Measurements from ENCODE around the gene DGCR2.
"Not testable (repeated sequence)": the region's sequence is repeated elsewhere in the genome, so short reads cannot be mapped to it uniquely, and the experiment has no call there.

DGCR2 gene

DNA sequence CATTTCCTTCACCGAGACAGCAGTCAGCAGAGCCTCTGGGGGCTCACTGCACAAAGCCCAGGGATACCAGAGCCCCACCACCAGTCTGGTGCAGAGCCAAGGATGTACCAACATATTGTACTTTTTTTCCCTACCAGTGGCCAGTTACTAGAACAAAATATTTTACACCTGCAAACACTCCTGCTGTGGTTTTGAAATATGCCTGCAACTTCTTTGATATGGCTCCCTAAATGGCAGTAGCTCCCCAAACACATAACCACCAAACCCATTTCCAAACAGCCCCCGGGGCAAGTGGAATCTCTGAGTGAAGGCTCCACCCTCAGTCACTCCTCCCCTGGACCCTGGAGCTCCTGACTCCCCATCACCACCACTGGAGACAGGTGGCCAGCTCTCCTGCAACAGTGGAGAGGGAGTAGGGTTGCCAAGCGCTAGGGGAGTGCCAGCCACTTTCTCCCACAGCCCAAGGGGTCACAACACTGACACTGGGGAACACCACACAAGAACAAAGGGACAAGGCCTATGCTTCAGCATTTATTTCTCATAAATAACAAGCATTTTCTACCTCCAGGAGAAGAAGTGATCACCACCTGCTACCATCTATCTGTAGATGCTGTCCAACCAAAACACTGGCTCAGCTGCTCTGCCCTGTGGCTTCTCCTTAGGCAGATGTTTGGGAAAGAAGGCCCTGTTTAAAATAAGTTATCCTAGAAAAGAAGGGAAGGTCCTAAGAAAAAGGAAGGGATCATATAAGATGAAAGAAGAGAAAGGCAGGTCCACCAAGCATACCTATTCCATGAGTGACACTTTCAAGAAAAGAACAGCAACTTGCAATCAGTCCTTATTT lies 15.1 kb downstream of the DGCR2 start:
- no peak for DNase-seq

DNA sequence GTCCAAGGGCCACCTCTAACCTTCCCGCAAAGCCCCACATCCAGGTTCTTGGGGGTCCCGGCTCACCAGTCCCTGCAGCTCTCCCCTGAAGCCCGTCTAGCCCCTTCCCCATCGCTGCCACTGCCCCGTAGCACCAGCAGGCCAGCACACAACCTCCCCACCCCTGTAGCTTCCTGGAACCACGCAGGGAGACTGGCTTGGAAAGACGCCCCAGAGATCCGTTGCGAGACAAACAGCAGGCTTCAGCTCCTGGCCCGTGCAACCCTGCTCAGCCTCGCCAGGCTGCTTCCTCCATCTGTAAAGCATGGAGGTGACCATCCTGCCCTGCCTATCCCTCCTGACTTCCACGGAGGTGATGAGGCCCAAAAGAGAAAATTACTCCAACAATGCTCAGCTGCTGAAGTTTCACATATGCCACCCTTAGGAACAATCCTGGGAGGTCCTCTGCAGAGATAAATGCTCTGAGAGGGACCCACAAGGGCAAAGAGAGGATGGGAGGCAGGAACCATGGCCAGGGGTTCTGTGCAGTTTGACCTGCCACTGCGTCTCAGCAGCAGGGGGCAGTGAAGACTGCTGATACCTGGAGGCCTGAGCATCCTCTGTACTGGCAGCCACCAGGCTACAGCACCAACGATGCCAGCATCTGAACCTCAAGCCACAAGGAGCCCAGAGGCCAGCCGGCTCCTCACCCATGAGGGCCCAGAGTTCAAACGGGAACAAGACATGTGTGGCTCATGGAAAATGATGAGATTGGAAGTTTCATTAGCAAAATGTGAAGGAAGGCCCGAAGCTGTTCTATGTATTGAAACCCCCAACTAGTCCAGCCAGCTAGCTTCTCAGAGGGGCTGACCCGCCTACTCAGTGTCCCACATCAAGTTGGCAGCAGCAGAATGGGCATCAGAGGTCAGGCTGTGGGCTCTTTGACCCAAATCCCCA lies 16.1 kb downstream of the DGCR2 start:
- DNase-seq = peak; percentile 54

DNA sequence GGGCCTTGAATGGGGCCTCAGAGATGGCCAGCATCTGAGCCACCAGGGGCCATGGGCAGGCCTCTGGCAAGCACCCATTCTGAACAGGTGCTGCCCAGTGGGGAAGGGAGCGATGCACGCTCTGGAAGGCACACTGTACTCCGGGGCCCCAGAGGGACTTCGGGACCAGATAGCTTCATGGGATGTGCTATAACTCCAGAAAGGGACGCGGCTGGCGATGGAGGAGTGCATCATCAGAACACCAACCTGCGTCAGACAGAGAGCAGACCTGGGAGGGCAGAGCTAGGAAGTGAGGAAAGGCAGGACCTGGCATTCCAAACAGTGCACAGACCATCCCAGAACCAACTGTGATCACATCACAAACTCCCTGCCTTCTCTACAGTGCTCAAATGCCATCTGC lies 16.8 kb downstream of the DGCR2 start:
- no peak for DNase-seq

DNA sequence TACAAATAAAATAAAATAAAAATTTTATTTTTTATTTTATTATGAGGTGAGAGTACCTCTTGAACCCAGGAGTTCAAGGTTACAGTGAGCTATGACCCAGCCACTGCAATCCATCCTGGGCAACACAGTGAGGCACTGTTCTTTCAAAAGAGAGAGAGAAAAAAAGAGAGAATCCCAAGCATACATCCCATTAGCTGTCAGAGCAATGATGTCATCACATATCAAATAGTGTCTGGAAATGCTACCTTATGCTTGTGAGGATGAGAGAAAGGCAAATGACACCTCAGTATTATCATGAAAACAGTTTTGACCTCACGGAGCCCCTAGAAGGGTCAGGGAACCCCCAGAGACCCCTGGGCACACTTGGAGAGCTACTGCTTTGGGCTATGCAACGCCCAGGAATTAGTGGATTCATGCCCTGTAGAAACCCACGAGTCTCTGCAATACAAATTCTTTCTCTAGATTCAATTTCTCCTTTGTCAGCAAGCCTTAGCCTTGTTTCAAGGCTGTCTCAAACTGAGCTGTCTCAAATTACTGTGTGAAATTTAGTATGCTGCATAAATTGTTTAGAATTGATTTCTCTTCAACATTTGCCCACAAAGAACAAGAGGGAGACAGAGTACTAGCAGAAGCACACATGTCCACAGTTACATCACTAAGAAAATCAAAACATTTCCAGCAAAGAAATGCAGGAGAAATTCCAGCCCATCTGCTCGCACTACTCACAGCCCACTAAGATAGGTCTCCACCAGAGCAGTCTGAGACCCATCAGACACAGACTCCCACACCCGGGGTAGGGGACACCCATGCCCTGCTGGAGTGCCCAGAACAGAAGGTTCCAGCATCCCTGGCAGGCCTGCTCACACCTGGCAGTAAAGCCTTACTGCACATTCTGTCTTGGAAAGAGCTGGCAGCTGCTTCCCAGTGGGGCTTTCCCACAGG lies 18.1 kb downstream of the DGCR2 start:
- DNase-seq = no peak

DNA sequence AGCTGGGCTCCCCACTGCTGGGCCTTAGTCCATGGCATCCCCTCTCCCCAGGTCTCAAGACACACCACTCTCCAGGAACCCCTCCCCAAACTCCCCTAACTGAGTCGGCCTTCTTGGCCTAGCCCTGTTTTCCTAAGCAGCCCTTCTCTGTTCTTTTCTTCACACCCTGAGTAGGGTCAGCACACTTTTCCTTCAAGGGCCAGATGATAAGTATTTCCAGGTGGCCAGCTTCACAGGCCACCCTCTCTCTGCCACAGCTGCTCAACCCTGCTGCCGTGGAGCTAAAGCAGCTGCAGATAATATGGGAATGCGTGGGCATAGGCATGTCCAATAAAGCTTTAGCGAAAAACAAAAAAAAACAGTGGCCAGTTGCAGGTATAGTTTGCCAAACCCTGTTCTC lies 24.1 kb downstream of the DGCR2 start:
- DNase-seq = no peak

DNA sequence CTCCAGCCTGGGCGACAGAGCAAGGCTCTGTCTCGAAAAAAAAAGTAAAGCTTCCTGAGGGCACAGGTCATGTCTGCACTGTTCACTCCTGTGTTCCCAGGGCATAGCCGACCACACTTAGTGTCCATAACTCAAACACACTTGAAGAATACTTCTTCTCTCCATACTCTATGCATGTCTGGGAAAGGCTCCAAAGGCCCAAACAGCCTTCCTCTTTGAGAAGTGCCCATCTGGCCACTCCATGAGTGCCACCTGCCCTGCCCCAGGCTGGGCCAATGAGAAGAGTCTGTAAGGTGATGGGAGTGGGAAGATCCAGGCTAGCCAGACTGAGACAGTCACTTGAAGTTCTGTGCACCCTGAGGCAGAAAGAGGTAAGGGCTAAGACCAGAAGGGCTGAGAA lies 24.7 kb downstream of the DGCR2 start:
- no peak for DNase-seq

DNA sequence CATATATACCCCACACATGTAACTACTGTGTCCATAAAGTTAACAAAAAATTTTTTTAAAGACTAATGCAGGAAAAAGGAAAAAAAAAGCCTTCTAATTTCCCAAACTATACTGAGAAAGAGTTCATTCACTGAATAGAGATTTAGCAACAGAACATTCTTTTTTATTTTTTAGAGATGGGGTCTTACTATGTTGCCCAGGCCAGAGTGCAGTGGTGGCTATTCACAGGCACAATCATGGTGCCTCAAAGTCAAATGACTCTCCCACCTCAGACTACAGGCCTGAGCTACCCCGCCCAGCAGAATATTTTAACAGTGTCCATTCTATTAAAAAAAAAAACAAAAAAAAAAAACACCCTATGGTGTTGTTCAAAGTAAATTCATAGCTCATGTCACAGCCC lies 25.7 kb downstream of the DGCR2 start:
- DNase-seq = no peak

DNA sequence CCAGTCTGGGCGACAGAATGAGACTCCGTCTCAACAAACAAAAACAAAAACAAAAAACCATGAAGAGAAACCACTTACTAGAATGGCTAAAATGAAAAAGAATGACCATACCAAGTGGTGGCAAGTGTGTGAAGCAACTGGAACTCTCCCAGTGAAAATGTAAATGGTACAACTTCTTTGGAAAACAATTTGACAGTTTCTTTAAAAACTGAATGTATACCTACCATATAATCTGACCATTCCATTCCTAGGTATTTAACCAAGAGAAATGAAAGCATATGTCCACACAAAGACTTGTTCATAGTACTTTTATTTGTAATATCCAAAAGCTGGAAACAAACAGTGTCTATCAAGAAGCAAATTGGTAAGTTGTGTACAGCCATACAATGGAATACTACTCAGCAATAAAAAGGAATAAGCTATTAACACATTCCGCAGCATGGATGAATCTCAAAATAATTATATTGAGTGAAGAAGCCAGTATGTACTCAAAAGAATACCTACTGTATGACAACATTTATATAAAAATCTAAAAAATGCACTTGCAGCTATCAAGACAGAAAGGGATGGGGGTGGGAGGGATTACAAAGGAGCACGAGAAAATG lies 27.7 kb downstream of the DGCR2 start:
- DNase-seq = no peak

DNA sequence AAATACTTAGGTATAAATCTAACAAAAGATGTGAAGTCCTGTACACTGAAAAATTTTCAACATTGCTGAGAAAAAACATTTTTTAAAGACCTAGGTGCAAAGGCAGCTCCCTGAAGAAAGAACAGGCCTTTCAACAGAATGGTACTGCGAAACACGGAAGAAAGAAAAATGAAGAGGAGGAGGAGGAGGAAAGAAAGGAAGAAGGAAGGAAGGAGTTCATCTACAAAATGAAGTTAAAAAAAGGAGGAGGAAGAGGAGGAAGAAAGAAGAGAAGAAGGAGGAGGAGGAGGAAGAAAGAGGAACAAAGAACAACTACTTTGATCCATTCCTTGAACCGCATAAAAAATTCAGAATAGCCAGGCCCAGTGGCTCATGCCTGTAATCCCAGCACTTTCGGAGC lies 29.5 kb downstream of the DGCR2 start:
- DNase-seq = no peak

DNA sequence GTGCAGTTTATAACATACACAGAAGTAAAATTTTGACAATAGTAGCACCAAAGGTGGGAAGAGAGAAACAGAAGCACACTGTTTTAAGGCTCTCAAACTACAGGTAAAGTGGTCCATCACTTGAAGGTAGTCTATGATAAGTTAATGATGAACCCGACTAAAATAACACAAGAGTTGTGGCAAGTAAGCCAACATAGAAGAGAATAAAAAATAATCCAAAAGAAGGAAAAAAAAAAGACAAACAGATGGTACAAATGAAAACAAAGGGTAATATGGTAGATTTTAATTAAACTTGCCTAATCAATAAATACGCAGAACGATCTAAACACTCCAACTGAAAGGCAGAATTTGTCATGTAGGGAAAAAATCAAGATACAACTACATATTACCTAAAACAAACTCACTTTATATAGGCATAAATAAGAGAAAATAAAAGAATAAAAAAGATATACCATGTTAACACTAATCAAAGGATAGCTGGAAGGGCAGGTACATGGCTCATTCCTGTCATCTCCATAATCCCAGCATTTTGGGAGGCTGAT lies 31.6 kb downstream of the DGCR2 start:
- no peak for DNase-seq

DNA sequence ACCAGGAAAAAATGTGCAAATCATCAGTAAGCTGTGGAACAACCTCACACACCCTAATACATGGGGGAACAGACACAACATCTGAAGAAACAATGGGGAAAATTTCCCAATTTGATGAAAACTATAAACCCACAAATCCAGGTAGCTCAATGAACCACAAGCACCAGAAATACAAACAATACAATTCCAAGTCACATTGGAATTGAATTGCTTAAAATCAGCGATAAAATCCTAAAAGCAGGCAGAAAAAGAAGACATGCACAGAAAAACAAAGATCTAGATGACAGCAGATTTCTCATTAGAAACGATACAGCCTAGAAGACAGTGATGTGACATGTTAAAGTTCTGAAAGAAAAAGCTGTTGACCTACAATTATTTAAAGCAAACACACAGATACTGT lies 32.0 kb downstream of the DGCR2 start:
- no peak for DNase-seq

DNA sequence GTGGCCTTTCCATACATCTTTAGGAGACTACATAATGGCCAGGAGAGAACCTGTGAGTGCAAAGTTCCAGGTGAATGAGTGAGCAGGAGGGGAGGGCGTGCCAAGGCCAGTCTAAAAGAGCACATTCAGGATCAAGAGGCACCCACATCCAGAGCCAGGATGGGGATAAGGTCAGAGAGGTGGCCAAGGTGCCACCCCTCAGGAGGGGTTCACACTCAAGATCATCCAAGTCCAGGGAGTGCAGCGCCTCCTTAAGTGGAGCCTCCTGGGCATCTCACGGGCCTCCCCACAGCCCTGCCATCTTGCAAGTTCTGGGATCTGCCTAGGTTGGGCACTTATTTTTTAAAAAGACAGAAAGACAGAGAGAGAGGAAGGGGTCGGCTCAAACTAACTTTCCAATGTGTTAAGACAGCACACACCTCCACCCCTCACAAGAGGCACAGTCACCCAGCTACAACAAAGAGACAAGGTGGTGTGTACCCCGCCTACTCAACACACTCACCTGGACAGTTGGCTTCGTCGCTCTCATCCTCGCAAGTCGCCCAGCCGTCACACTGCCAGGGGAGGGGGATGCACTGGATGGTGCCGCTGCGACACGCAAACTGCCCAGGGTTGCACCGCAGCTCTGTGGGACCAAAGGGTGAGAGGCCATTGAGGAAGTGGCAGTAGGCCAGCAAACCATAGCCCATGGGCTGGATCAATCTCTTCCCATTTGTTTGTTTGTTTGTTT lies 33.2 kb downstream of the DGCR2 start:
- DNase-seq = no peak

DNA sequence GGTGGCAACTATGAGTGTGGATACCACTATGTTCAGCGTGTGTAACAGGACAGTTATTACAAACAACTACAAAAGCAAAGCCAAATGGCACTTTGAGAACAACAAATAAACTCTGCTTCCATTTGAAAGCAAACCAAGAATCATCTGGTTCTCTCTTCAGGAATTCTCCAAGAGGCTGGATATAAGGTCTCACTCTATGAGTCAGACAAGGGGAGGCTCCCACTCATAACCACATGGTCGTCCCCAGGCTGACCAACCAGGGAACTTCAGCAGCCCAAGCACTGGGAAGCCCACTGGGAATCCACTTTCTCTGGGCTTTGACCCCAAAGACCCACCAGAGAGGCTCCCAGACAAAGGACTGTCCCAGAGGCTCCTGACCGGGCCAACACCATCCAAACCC lies 35.3 kb downstream of the DGCR2 start:
- DNase-seq = no peak

DNA sequence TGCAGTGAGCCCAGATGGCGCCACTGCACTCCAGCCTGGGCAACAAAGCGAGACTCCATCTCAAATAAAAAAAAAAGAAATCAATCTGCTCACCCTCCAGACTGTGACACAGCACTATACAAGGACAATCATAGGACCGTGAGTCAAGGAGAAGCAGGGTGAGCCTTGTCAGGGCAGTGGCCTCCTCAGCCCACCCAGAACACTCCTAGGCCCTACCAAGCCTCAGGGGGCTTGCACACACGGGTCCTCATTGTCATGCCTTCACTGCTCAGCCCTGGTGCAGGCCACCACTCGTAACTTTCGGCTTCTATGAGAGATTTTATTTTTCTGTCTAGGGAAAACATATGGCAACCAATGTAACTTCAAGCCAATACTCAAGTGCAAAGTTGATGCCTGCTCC lies 35.8 kb downstream of the DGCR2 start:
- DNase-seq = no peak

DNA sequence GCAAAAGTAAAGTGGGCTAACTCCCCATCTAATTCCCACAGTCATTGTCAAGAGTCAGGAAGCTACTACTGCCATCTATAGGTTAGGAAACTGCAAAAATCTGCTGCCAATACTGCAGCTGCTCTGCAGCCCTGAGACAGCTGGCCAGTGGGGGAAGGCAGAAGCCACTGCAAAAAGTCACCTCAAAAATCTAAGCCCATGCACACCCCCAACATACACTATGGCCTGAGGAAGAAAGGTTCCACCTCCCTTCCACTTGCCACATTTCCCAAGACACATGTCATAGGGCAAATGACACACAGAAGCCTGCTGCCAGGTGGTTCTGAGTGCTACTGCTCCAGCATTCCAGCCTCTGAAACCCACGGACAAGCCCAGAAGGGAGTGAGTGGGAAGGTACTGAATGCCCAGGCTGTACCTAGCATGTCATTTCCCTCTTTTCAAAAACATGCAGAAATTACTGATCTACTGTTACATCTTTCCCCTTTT lies 36.9 kb downstream of the DGCR2 start:
- DNase-seq = no peak

DNA sequence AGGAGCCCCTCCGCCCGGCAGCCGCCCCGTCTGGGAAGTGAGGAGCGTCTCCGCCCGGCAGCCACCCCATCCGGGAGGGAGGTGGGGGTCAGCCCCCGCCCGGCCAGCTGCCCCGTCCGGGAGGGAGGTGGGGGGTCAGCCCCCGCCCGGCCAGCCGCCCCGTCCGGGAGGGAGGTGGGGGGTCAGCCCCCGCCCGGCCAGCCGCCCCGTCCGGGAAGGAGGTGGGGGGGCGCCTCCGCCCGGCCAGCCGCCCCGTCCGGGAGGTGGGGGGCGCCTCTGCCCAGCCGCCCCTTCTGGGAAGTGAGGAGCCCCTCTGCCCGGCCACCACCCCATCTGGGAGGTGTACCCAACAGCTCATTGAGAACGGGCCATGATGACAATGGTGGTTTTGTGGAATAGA lies 37.6 kb downstream of the DGCR2 start:
- DNase-seq = not testable (repeated sequence)

DNA sequence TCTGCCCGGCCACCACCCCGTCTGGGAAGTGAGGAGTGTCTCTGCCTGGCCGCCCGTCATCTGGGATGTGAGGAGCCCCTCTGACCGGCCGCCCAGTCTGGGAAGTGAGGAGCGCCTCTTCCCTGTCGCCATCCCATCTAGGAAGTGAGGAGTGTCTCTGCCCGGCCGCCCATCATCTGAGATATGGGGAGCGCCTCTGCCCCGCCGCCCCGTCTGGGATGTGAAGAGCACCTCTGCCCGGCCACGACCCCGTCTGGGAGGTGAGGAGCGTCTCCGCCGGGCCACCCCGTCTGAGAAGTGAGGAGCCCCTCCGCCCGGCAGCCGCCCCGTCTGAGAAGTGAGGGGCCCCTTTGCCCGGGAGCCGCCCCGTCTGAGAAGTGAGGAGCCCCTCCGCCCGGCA lies 38.1 kb downstream of the DGCR2 start:
- DNase-seq = not testable (repeated sequence)

DNA sequence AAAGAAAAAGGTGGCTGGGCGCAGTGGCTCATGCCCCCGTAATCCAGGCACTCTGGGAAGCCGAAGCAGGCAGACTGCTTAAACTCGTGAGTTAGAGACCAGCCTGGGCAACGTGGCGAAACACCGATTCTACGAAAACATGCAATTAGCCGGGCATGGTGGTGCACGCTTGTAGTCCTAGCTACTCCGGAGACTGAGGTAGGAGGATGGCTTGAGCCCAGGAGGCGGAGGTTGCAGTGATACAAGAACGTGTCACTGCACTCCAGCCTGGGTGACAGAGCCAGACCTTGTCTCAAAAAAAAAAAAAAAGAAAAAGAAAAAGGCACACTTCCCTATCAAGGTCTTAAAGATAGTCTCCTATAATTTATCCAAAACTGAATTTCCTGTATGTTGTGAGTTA lies 39.4 kb downstream of the DGCR2 start:
- no peak for DNase-seq

DNA sequence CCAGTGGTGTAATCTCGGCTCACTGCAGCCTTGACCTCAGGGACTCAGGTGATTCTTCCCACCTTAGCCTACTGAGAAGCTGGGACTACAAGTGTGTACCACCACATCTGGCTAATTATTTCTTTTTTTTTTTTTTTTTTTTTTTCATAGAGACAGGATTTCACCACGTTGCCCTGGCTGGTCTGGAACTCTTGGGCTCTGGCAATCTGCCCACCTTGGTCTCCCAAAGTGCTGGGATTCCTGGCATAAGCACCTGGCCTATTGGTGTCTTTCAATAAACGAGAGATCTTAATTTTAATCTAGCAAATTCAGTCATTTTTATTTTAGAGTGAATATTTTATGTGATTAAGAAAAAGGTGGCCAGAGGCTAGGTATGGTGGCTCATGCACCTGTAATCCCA lies 40.1 kb downstream of the DGCR2 start:
- no peak for DNase-seq

DNA sequence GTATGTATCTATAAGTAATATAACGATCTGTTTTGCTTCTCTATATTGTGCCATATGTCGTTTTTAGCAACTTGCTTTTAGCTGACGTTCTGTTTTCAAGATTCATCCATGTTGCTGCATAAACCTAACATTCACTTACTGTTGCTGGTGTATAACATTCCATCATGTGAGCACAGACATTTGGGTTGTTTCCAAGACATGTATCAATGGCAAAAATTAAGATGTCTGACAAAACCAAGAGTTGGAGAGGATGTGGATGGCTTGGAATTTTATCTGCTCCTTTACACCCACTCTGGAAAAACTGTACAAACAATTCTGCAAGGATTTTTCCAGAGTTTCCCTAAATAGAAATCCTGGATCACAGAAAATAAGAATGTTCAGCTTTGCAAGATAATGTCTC lies 40.9 kb downstream of the DGCR2 start:
- no peak for DNase-seq

DNA sequence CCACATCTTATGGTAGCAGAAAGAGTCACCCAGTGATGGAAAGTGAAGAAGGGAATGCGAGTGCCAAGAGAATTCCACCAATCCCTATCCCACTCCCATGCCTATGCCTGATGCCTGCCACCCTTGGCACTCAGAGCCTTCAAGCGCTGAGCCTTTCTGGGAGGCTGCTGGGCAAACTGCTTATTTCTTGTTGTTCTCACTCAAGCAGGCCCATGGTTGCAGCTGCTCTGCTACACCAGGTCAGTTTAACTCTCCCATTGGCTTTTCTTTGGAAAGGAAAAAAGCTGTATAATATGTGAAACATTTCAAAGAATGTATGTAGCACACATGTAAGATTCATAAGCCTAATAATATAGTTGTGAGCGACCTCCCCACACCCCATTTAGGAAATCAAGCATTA lies 41.4 kb downstream of the DGCR2 start:
- no peak for DNase-seq
